Neural progenitor cell (in vitro differentiated cells): ENCODE measurements around the gene DLL3. TPM values are rescaled to one million over a fixed set of nuclear protein-coding genes. Genes with fewer than 3 reads are reported as not detected.
A peak's percentile ranks its signal among the peaks of the same experiment; 100 is the strongest.

Experiments
- DNase-seq: peaks from one replicate; pipeline ENCODE4 v3.0.0-alpha.2; 2016; ENCODE audit warnings: low spot score
- H2AFZ ChIP-seq: fragments of 200-600 bp; sonication (generic); replicated peaks from 2 replicates; pipeline ENCODE4 v1.6.1; 2016; ENCODE audit warnings: antibody characterized with exemption
- H3F3A ChIP-seq: fragments of 200-600 bp; sonication (generic); 2 replicates; pipeline ENCODE4 v1.6.1; 2016; ENCODE audit warnings: antibody characterized with exemption, low read depth
- H3K27ac ChIP-seq: fragments of 200-600 bp; sonication (generic); 2 replicates; pipeline ENCODE4 v1.5.1; 2016; ENCODE audit warnings: mild to moderate bottlenecking
- H3K27me3 ChIP-seq: fragments of 200-600 bp; sonication (generic); 2 replicates; pipeline ENCODE4 v1.6.1; 2016; ENCODE audit warnings: mild to moderate bottlenecking, moderate library complexity
- H3K36me3 ChIP-seq: fragments of 200-600 bp; sonication (generic); 2 replicates; pipeline ENCODE4 v1.5.1; 2016
- H3K4me1 ChIP-seq: fragments of 200-600 bp; sonication (generic); 2 replicates; pipeline ENCODE4 v1.6.1; 2016; ENCODE audit warnings: mixed run types
- H3K4me2 ChIP-seq: fragments of 200-600 bp; sonication (generic); 2 replicates; pipeline ENCODE4 v1.6.1; 2016
- H3K4me3 ChIP-seq: fragments of 200-600 bp; sonication (generic); 2 replicates; pipeline ENCODE4 v1.5.1; 2016
- H3K79me2 ChIP-seq: fragments of 200-600 bp; sonication (generic); 2 replicates; pipeline ENCODE4 v1.6.1; 2016; ENCODE audit warnings: low read depth
- H3K9ac ChIP-seq: fragments of 200-600 bp; sonication (generic); 2 replicates; pipeline ENCODE4 v1.6.1; 2016
- H3K9me3 ChIP-seq: fragments of 200-600 bp; sonication (generic); 2 replicates; pipeline ENCODE4 v1.5.1; 2016; ENCODE audit warnings: low read depth
- H4K20me1 ChIP-seq: fragments of 200-600 bp; sonication (generic); 2 replicates; pipeline ENCODE4 v1.6.1; 2016; ENCODE audit warnings: low read depth
- H3K27ac Mint-ChIP-seq: 3 replicates; pipeline ENCODE4 v1.8.0; 2021; ENCODE audit warnings: mixed read lengths
- H3K27me3 Mint-ChIP-seq: 2 replicates; pipeline ENCODE4 v1.8.0; 2022; ENCODE audit warnings: low read depth, mild to moderate bottlenecking, inconsistent platforms, moderate library complexity, mixed read lengths; ENCODE audit not compliant: insufficient read depth
- H3K36me3 Mint-ChIP-seq: 3 replicates; pipeline ENCODE4 v1.8.0; 2021; ENCODE audit warnings: mixed read lengths
- H3K4me1 Mint-ChIP-seq: 3 replicates; pipeline ENCODE4 v1.8.0; 2021; ENCODE audit warnings: mixed read lengths
- H3K4me3 Mint-ChIP-seq: 3 replicates; pipeline ENCODE4 v1.8.0; 2021; ENCODE audit warnings: mild to moderate bottlenecking, moderate library complexity, mixed read lengths
- H3K9me3 Mint-ChIP-seq: 3 replicates; pipeline ENCODE4 v1.8.0; 2020; ENCODE audit warnings: mixed read lengths
- EZH2 ChIP-seq: fragments of 200-600 bp; sonication (generic); IDR thresholded peaks from 2 replicates; pipeline ENCODE4 v1.6.1; 2017; ENCODE audit warnings: antibody characterized with exemption, mild to moderate bottlenecking, moderate library complexity
- EZH2phosphoT487 ChIP-seq: fragments of 200-600 bp; sonication (generic); IDR thresholded peaks from 2 replicates; pipeline ENCODE4 v1.6.1; 2017; ENCODE audit warnings: antibody characterized with exemption
- total RNA-seq: library from RNA; depleted of rRNA; stranded (reverse); fragments of >200 nt; gene quantifications from 2 replicates; pipeline ENCODE4 v1.2.3, GENCODE V29; 2015; ENCODE audit warnings: low replicate concordance
- TF ChIP-seq, protein P1 (sequence below): fragments of 200-600 bp; sonication (generic); IDR thresholded peaks from 2 replicates; pipeline ENCODE4 v1.5.1; 2017; ENCODE audit warnings: antibody characterized with exemption, mild to moderate bottlenecking

DLL3 gene
- total RNA-seq, 1 donor from 2014 or later, result 0.37 TPM

DNA sequence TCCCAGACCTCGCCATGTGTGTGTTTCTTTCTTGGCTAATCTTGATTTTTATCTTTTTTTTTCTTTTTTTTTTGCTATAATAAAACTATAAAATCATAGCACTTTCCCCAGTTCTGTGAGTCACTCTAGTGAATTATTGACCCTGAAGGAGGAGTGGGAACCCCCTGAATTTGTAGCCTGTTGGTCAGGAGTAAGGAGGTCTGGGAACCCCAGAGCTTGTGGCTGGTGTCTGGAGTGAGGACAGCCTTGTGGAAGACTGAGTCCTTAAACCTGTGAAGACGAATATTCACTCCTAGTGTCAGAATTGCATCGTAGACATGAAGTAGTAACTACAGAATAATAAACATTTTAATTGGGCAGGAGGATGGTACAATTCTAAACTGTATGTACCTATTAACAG, 26.5 kb downstream of the DLL3 start:
- H4K20me1 ChIP-seq, result peaks cover under 1% of the 10 kb centered on the region
- H3K9ac ChIP-seq, result no peak overlapping the region
- H3K4me1 ChIP-seq, result no peaks in the 10 kb centered on the region
- TF ChIP-seq, protein P1, sequence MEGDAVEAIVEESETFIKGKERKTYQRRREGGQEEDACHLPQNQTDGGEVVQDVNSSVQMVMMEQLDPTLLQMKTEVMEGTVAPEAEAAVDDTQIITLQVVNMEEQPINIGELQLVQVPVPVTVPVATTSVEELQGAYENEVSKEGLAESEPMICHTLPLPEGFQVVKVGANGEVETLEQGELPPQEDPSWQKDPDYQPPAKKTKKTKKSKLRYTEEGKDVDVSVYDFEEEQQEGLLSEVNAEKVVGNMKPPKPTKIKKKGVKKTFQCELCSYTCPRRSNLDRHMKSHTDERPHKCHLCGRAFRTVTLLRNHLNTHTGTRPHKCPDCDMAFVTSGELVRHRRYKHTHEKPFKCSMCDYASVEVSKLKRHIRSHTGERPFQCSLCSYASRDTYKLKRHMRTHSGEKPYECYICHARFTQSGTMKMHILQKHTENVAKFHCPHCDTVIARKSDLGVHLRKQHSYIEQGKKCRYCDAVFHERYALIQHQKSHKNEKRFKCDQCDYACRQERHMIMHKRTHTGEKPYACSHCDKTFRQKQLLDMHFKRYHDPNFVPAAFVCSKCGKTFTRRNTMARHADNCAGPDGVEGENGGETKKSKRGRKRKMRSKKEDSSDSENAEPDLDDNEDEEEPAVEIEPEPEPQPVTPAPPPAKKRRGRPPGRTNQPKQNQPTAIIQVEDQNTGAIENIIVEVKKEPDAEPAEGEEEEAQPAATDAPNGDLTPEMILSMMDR, result no peak
- TF ChIP-seq EZH2, result no peak
- TF ChIP-seq EZH2phosphoT487, result no peak
- no peak overlapping the region for H3K4me3 ChIP-seq
- Mint-ChIP-seq H3K4me3 (no peak overlapping the region), H3K9me3 (no peaks in the 10 kb centered on the region), H3K27ac (no peak overlapping the region), H3K36me3 (peaks cover 12% of the 10 kb centered on the region), H3K4me1 (no peaks in the 10 kb centered on the region), H3K27me3 (peaks cover 3% of the 10 kb centered on the region)
- no peaks in the 10 kb centered on the region for H3K27me3 ChIP-seq
- no peak for DNase-seq
- H3K79me2 ChIP-seq, result peaks cover 20% of the 10 kb centered on the region
- no peaks in the 10 kb centered on the region for H3K9me3 ChIP-seq
- no peaks in the 10 kb centered on the region for H3F3A ChIP-seq
- no peak overlapping the region for H3K27ac ChIP-seq
- H2AFZ ChIP-seq, result no peak overlapping the region
- H3K36me3 ChIP-seq, result no peaks in the 10 kb centered on the region
- no peak overlapping the region for H3K4me2 ChIP-seq

GRCh38 chr19:39531834-39532232, 33.1 kb downstream of the DLL3 start:
- peak overlapping the region; percentile 97 for H3K4me3 Mint-ChIP-seq
- no peak overlapping the region for H3K27ac ChIP-seq
- peaks cover 18% of the 10 kb centered on the region for H3K4me1 ChIP-seq
- H3K9me3 ChIP-seq, result no peaks in the 10 kb centered on the region
- H4K20me1 ChIP-seq, result peaks cover 19% of the 10 kb centered on the region
- H3K27ac Mint-ChIP-seq, result peak overlapping the region; percentile 94
- H3K4me2 ChIP-seq, result peak overlapping the region; percentile 98
- peaks cover 15% of the 10 kb centered on the region for H3F3A ChIP-seq
- H2AFZ ChIP-seq, result peak overlapping the region; percentile 88
- H3K36me3 Mint-ChIP-seq, result peaks cover 11% of the 10 kb centered on the region
- H3K4me1 Mint-ChIP-seq, result peaks cover 11% of the 10 kb centered on the region
- peak overlapping the region; percentile 96 for H3K4me3 ChIP-seq
- no peak for TF ChIP-seq EZH2
- TF ChIP-seq EZH2phosphoT487, result no peak
- TF ChIP-seq, protein P1, result no peak
- H3K27me3 ChIP-seq, result no peaks in the 10 kb centered on the region
- no peaks in the 10 kb centered on the region for H3K36me3 ChIP-seq
- peak overlapping the region; percentile 85 for H3K9ac ChIP-seq
- H3K9me3 Mint-ChIP-seq, result no peaks in the 10 kb centered on the region
- DNase-seq, result no peak
- peaks cover 40% of the 10 kb centered on the region for H3K79me2 ChIP-seq
- H3K27me3 Mint-ChIP-seq, result peaks cover 3% of the 10 kb centered on the region

- no peaks in the 10 kb centered on the region for H3K9me3 ChIP-seq
- H3K79me2 ChIP-seq, result peaks cover 38% of the 10 kb centered on the region
- H3F3A ChIP-seq, result peaks cover 15% of the 10 kb centered on the region
- no peak for TF ChIP-seq EZH2
- TF ChIP-seq, protein P1, result peak; percentile 87
- Mint-ChIP-seq H3K4me1 (peaks cover 12% of the 10 kb centered on the region), H3K4me3 (peak within 1 kb of the TSS; percentile 97), H3K27me3 (peaks cover 3% of the 10 kb centered on the region), H3K9me3 (no peaks in the 10 kb centered on the region), H3K36me3 (peaks cover 11% of the 10 kb centered on the region), H3K27ac (peak within 1 kb of the TSS; percentile 94)
- peak; percentile 99 for DNase-seq
- peak within 1 kb of the TSS; percentile 96 for H3K4me3 ChIP-seq
- H2AFZ ChIP-seq, result peak within 1 kb of the TSS; percentile 88
- H3K36me3 ChIP-seq, result no peaks in the 10 kb centered on the region
- no peaks in the 10 kb centered on the region for H3K27me3 ChIP-seq
- H3K9ac ChIP-seq, result peak within 1 kb of the TSS; percentile 85
- no peak within 1 kb of the TSS for H3K27ac ChIP-seq
- peak within 1 kb of the TSS; percentile 98 for H3K4me2 ChIP-seq
- peaks cover 18% of the 10 kb centered on the region for H3K4me1 ChIP-seq
- peaks cover 20% of the 10 kb centered on the region for H4K20me1 ChIP-seq
These were observed 33.7 kb downstream of the DLL3 start, which contains the start of gene EID2B for GRCh38 chr19:39532233-39533002. EID2B (minus strand) TSS chr19:39532852; CDS start chr19:39532802, 50 bp downstream.
